Spleen (tissue), 7 donors: Measurements from ENCODE around the gene HCAR1.

Experiments used
- CTCF ChIP-seq, 11 experiments: fragments of 200-600 bp in 7 of 11; fragments of 450-650 bp in 4 of 11; sonication (generic) in 4 of 11; IDR thresholded peaks in 8 of 11; conservative IDR thresholded peaks in 3 of 11; 1 replicate in 7 of 11; 2 replicates in 4 of 11; pipeline versions ENCODE4 v1.4.0 to v1.8.0; 2016 to 2021; ENCODE audit warnings: antibody characterized with exemption in 11 of 11, inconsistent platforms in 4 of 11, mild to moderate bottlenecking in 1 of 11
- POLR2A ChIP-seq, 3 donors: fragments of 450-650 bp; IDR thresholded peaks; one replicate each; pipeline ENCODE4 v1.5.1; 2017; ENCODE audit warnings: antibody characterized with exemption in 3 of 3, mild to moderate bottlenecking in 1 of 3
- POLR2AphosphoS5 ChIP-seq, 3 donors: sonication (generic); formaldehyde crosslinking; IDR thresholded peaks; one replicate each; pipeline ENCODE4 v1.5.1; 2017; ENCODE audit warnings: antibody characterized with exemption in 3 of 3
- donor health status: DM: no; HTN: no; CAD: no; lungs with moderate emphysema.
- donor health status: DM: no; HTN: no; CAD: no.
- donor health status: DM: no; HTN: no; CAD: no.

- TF ChIP-seq CTCF (IDR thresholded peaks at IDR 0.05 in 8 of 11, conservative IDR thresholded peaks at IDR 0.05 in 3 of 11) (no peak), POLR2A (IDR thresholded peaks at IDR 0.05) (no peak), POLR2AphosphoS5 (IDR thresholded peaks at IDR 0.05) (no peak)
Observed at GRCh38 chr12:122688291-122688690, 42.4 kb downstream of the HCAR1 start.
